Measurements from ENCODE around the gene VIT.

DNA sequence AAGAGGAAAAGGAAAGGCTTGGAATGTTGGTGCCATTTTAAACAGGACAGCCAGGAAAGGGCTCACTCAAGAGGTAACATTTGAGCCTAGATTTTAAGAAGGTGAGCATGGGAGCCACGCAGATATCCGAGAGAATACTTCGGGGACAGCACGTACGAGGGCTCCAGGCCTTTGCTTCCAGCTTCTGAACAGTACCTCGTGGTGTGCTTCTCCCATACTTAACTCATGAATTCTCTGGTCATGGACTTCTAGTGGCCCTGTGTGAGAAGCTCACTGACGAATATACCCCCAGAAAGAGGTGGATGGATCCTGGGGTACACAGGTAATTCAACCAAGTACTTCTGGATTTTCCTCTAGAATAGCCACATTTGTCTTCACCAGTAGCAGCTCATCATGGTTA, 2.7 kb upstream of the VIT start:
- no peak for TF ChIP-seq POLR2A (IDR thresholded peaks at IDR 0.05; ENCODE audit: low read depth, low read length)
- TF ChIP-seq POLR2AphosphoS5 (IDR thresholded peaks at IDR 0.05; ENCODE audit: low read depth, low read length), result no peak
